K562 (cell line): ENCODE results near the gene PGPEP1. TPM values are rescaled to one million over a fixed set of nuclear protein-coding genes. Genes with fewer than 3 reads are reported as not detected.
A peak's percentile ranks its signal among the peaks of the same experiment; 100 is the strongest.

ENCODE experiments used
- ARID4B ChIP-seq: sonication (generic); formaldehyde crosslinking; IDR thresholded peaks from 2 replicates; pipeline ENCODE4 v1.8.0; 2022; ENCODE audit warnings: mild to moderate bottlenecking, missing genetic modification reagents
- ATF3 ChIP-seq, 2 experiments: fragments of 450-650 bp in 1 of 2; sonication (generic) in 1 of 2; formaldehyde crosslinking in 1 of 2; IDR thresholded peaks in 1 of 2; conservative IDR thresholded peaks in 1 of 2; 2 replicates each; pipeline versions ENCODE4 v1.6.1 to v1.8.1; 2016 to 2023; ENCODE audit warnings: mild to moderate bottlenecking in 2 of 2, moderate library complexity in 2 of 2, inconsistent platforms in 1 of 2, missing genetic modification reagents in 1 of 2
- CEBPB ChIP-seq: fragments of 450-650 bp; IDR thresholded peaks from 2 replicates; pipeline ENCODE4 v1.6.1; 2016; ENCODE audit warnings: missing genetic modification characterization, missing compliant biosample characterization
- CHD2 ChIP-seq: IDR thresholded peaks from 2 replicates; pipeline ENCODE4 v1.6.1; 2011; ENCODE audit warnings: low read depth, low read length
- CHD4 ChIP-seq: fragments of 200-600 bp; sonication (generic); IDR thresholded peaks from 3 replicates; pipeline ENCODE4 v1.6.1; 2012; ENCODE audit warnings: low read depth, mild to moderate bottlenecking, mixed read lengths, low read length, inconsistent platforms; ENCODE audit not compliant: insufficient read depth, insufficient replicate concordance, poor library complexity, severe bottlenecking
- CTBP1 ChIP-seq: fragments of 450-650 bp; IDR thresholded peaks from 2 replicates; pipeline ENCODE4 v1.6.1; 2016; ENCODE audit warnings: borderline replicate concordance
- ERF ChIP-seq: fragments of 450-650 bp; formaldehyde crosslinking; IDR thresholded peaks from 2 replicates; pipeline ENCODE4 v1.4.0; 2020; ENCODE audit warnings: mild to moderate bottlenecking, mixed read lengths
- IFI16 ChIP-seq: fragments of 250-450 bp; sonication (Bioruptor Pico); IDR thresholded peaks from 2 replicates; pipeline ENCODE4 v2.1.2; 2022; ENCODE audit warnings: mild to moderate bottlenecking, inconsistent platforms
- MTA2 ChIP-seq: fragments of 450-650 bp; IDR thresholded peaks from 2 replicates; pipeline ENCODE4 v1.6.1; 2016; ENCODE audit warnings: low read depth
- POLR2AphosphoS5 ChIP-seq: IDR thresholded peaks from 2 replicates; pipeline ENCODE4 v1.6.1; 2011; ENCODE audit warnings: mild to moderate bottlenecking, low read depth, low read length, moderate library complexity; ENCODE audit not compliant: control insufficient read depth, insufficient read depth
- PRMT5 ChIP-seq: sonication (generic); formaldehyde crosslinking; IDR thresholded peaks from 2 replicates; pipeline ENCODE4 v1.5.0; 2020; ENCODE audit warnings: missing genetic modification reagents
- SMAD2 ChIP-seq: fragments of 150-350 bp; IDR thresholded peaks from 2 replicates; pipeline ENCODE4 v1.6.1; 2014; ENCODE audit warnings: low read depth, mild to moderate bottlenecking, low read length
- ZBTB17 ChIP-seq: fragments of 450-650 bp; formaldehyde crosslinking; IDR thresholded peaks from 2 replicates; pipeline ENCODE4 v1.4.0; 2020; ENCODE audit warnings: mild to moderate bottlenecking
- ZNF395 ChIP-seq: fragments of 200-800 bp; sonication (Bioruptor generic); IDR thresholded peaks from 2 replicates; pipeline ENCODE4 v1.6.1; 2017; ENCODE audit warnings: missing genetic modification characterization, missing compliant biosample characterization
- ZNF41 ChIP-seq: fragments of 250-450 bp; sonication (Bioruptor Pico); conservative IDR thresholded peaks from 2 replicates; pipeline ENCODE4 v1.4.0; 2020; ENCODE audit warnings: mild to moderate bottlenecking
- ZNF639 ChIP-seq, 2 experiments: fragments of 200-800 bp in 1 of 2; sonication (Bioruptor generic) in 1 of 2; sonication (generic) in 1 of 2; formaldehyde crosslinking in 1 of 2; IDR thresholded peaks in 1 of 2; conservative IDR thresholded peaks in 1 of 2; 2 replicates each; pipeline versions ENCODE4 v1.5.0 to v1.6.1; 2016 to 2020; ENCODE audit warnings: missing compliant biosample characterization in 1 of 2, missing genetic modification characterization in 1 of 2, missing genetic modification reagents in 1 of 2
- ZNF79 ChIP-seq: fragments of 250-450 bp; sonication (Bioruptor Pico); IDR thresholded peaks from 2 replicates; pipeline ENCODE4 v1.4.0; 2020; ENCODE audit warnings: low read depth, mild to moderate bottlenecking, moderate library complexity
- polyA plus RNA-seq, 8 experiments: library from polyadenylated mRNA; depleted of rRNA in 4 of 8; stranded (reverse) in 5 of 8; unstranded in 3 of 8; fragments of >200 nt; fragmentation: Nextera tagmentation in 2 of 8; fragmentation: Illumina TruSeq in 1 of 8; extraction: Ambion mirVana in 2 of 8; extraction: Trizol in 1 of 8; gene quantifications; 2 replicates each; pipeline versions ENCODE4 v1.2.1 to v1.2.3, GENCODE V29; 2011 to 2014; ENCODE audit warnings: inconsistent platforms in 1 of 8, missing spikeins in 1 of 8
- total RNA-seq, 7 experiments: library from RNA; depleted of rRNA in 6 of 7; stranded (reverse); fragments of >200 nt in 6 of 7; fragmentation: Illumina TruSeq in 2 of 7; extraction: Trizol in 2 of 7; gene quantifications; 2 replicates each; pipeline versions ENCODE4 v1.2.1 to v1.2.3, GENCODE V29; 2011 to 2021; ENCODE audit warnings: low replicate concordance in 1 of 7

PGPEP1 gene
- total and polyA plus RNA-seq, 9 of the 15 experiments (the other 6 are each of a cell fraction or from before 2014, with no cell fraction given), result 10.0 to 69.6 (median 33.5) TPM

- TF ChIP-seq ARID4B (CRISPR knock-in tag) (peak; percentile 60; the same call in 1 of the 2 replicates), POLR2AphosphoS5 (peak; percentile 54; the same call in 1 of the 2 replicates), CEBPB (no peak), IFI16 (CRISPR knock-in tag) (no peak), ERF (CRISPR knock-in tag) (0 out of 2 replicates have a peak, but pooled peaks have one; percentile 42), ZBTB17 (CRISPR knock-in tag) (peak; percentile 62), SMAD2 (no peak), PRMT5 (CRISPR knock-in tag) (no peak), CTBP1 (0 out of 2 replicates have a peak, but pooled peaks have one; percentile 35), ZNF79 (CRISPR knock-in tag) (peak; percentile 15; the same call in 1 of the 2 replicates), ATF3 (IDR thresholded peaks at IDR 0.05) (no peak), ATF3 (CRISPR knock-in tag; conservative IDR thresholded peaks at IDR 0.05) (no peak), MTA2 (0 out of 2 replicates have a peak, but pooled peaks have one; percentile 26), ZNF639 (CRISPR knock-in tag; conservative IDR thresholded peaks at IDR 0.05 in 1 of 2, IDR thresholded peaks at IDR 0.05 in 1 of 2) (peak in 1 of 2 experiments; percentile 69; a peak in 2 of 4 replicates), ZNF41 (CRISPR knock-in tag) (0 out of 2 replicates have a peak, but pooled peaks have one; percentile 3), CHD4 (no peak), CHD2 (no peak), ZNF395 (CRISPR knock-in tag) (peak; percentile 92)
Observed at GRCh38 chr19:18317961-18318800, 22.2 kb upstream of the PGPEP1 start (continued).
